Neural progenitor cell (in vitro differentiated cells): ENCODE measurements around the gene NFIA.

Experiments
- EZH2 ChIP-seq: fragments of 200-600 bp; sonication (generic); IDR thresholded peaks from 2 replicates; pipeline ENCODE4 v1.6.1; 2017; ENCODE audit warnings: antibody characterized with exemption, mild to moderate bottlenecking, moderate library complexity
- EZH2phosphoT487 ChIP-seq: fragments of 200-600 bp; sonication (generic); IDR thresholded peaks from 2 replicates; pipeline ENCODE4 v1.6.1; 2017; ENCODE audit warnings: antibody characterized with exemption
- TF ChIP-seq, protein P1 (sequence below): fragments of 200-600 bp; sonication (generic); IDR thresholded peaks from 2 replicates; pipeline ENCODE4 v1.5.1; 2017; ENCODE audit warnings: antibody characterized with exemption, mild to moderate bottlenecking

GRCh38 chr1:61253059-61253735 is 170.8 kb downstream of the NFIA start:
- TF ChIP-seq, protein P1, sequence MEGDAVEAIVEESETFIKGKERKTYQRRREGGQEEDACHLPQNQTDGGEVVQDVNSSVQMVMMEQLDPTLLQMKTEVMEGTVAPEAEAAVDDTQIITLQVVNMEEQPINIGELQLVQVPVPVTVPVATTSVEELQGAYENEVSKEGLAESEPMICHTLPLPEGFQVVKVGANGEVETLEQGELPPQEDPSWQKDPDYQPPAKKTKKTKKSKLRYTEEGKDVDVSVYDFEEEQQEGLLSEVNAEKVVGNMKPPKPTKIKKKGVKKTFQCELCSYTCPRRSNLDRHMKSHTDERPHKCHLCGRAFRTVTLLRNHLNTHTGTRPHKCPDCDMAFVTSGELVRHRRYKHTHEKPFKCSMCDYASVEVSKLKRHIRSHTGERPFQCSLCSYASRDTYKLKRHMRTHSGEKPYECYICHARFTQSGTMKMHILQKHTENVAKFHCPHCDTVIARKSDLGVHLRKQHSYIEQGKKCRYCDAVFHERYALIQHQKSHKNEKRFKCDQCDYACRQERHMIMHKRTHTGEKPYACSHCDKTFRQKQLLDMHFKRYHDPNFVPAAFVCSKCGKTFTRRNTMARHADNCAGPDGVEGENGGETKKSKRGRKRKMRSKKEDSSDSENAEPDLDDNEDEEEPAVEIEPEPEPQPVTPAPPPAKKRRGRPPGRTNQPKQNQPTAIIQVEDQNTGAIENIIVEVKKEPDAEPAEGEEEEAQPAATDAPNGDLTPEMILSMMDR: no peak
- TF ChIP-seq EZH2phosphoT487 (no peak), EZH2 (no peak)
